GM12874 (cell line): ENCODE data around the gene CLDN34.

Source experiments
- CTCF ChIP-seq: IDR thresholded peaks from 2 replicates; pipeline ENCODE4 v1.5.1; 2011; ENCODE audit warnings: low read depth, mild to moderate bottlenecking, control low read depth, low read length, moderate library complexity; ENCODE audit not compliant: insufficient read depth

The CLDN34 gene

GRCh38 chrX:9966775-9967408 lies at the start of gene CLDN34:
CLDN34 (plus strand) TSS chrX:9967358; CDS start chrX:9967358, 0 bp downstream.
- TF ChIP-seq CTCF = no peak

GRCh38 chrX:9917861-9918260 lies 49.3 kb upstream of the CLDN34 start:
- TF ChIP-seq CTCF = no peak

- TF ChIP-seq CTCF = no peak
Measured at GRCh38 chrX:9919632-9920172, 47.5 kb upstream of the CLDN34 start.

GRCh38 chrX:9921407-9921806 lies 45.8 kb upstream of the CLDN34 start:
- no peak for TF ChIP-seq CTCF

- no peak for TF ChIP-seq CTCF
Measured at GRCh38 chrX:9923357-9923756, 43.8 kb upstream of the CLDN34 start.

- TF ChIP-seq CTCF = no peak
Measured at GRCh38 chrX:9926002-9926401, 41.2 kb upstream of the CLDN34 start.

GRCh38 chrX:9927698-9928482 lies 39.3 kb upstream of the CLDN34 start:
- TF ChIP-seq CTCF = no peak
